GM23248 (cell line): ENCODE measurements around the gene CFAP73.

Experiments used
- EZH2 ChIP-seq: fragments of 200-600 bp; sonication (generic); IDR thresholded peaks from 2 replicates; pipeline ENCODE4 v1.6.1; 2018; ENCODE audit warnings: antibody characterized with exemption, mild to moderate bottlenecking; ENCODE audit not compliant: insufficient read depth, poor library complexity, severe bottlenecking
- EZH2phosphoT487 ChIP-seq: fragments of 200-600 bp; sonication (generic); IDR thresholded peaks from 2 replicates; pipeline ENCODE4 v1.6.1; 2018; ENCODE audit warnings: antibody characterized with exemption, moderate library complexity, mild to moderate bottlenecking, low read depth; ENCODE audit not compliant: insufficient read depth

GRCh38 chr12:113118142-113118541, 31.4 kb upstream of the CFAP73 start:
- no peak for TF ChIP-seq EZH2phosphoT487
- TF ChIP-seq EZH2: no peak
